Fibroblast of villous mesenchyme (primary cell): ENCODE data around the gene RFX4. TPM values are rescaled to one million over a fixed set of nuclear protein-coding genes. Genes with fewer than 3 reads are reported as not detected.

Experiments used
- DNase-seq: peaks from one replicate; pipeline ENCODE4 v3.0.0-alpha.2; 2010; ENCODE audit warnings: low read depth
- H3K4me3 ChIP-seq: 2 replicates; pipeline ENCODE4 v1.5.1; 2011; ENCODE audit warnings: low read depth, mild to moderate bottlenecking, low read length
- CTCF ChIP-seq: IDR thresholded peaks from 2 replicates; pipeline ENCODE4 v1.5.1; 2012; ENCODE audit warnings: low read depth, mild to moderate bottlenecking, low read length; ENCODE audit not compliant: insufficient read depth
- total RNA-seq: library from RNA; depleted of rRNA; stranded (reverse); fragments of >200 nt; gene quantifications from 2 replicates; pipeline ENCODE4 v1.2.3, GENCODE V29; 2012

Gene RFX4
- total RNA-seq, 1 donor, result not detected

- H3K4me3 ChIP-seq, result no peak overlapping the region
- no peak for TF ChIP-seq CTCF
- no peak for DNase-seq
Observed at GRCh38 chr12:106584104-106585064, 1.6 kb downstream of the RFX4 start.

GRCh38 chr12:106585105-106585520 is 2.3 kb downstream of the RFX4 start:
- TF ChIP-seq CTCF, result no peak
- DNase-seq, result no peak

GRCh38 chr12:106585521-106586277 is 2.9 kb downstream of the RFX4 start:
- no peak overlapping the region for H3K4me3 ChIP-seq
- TF ChIP-seq CTCF, result no peak
- DNase-seq, result no peak

More at GRCh38 chr12:106585105-106585520, 2.3 kb downstream of the RFX4 start:
- no peak overlapping the region for H3K4me3 ChIP-seq

- no peak for DNase-seq
- TF ChIP-seq CTCF, result no peak
- no peak overlapping the region for H3K4me3 ChIP-seq
Observed at GRCh38 chr12:106586278-106586802, 3.5 kb downstream of the RFX4 start.

DNA sequence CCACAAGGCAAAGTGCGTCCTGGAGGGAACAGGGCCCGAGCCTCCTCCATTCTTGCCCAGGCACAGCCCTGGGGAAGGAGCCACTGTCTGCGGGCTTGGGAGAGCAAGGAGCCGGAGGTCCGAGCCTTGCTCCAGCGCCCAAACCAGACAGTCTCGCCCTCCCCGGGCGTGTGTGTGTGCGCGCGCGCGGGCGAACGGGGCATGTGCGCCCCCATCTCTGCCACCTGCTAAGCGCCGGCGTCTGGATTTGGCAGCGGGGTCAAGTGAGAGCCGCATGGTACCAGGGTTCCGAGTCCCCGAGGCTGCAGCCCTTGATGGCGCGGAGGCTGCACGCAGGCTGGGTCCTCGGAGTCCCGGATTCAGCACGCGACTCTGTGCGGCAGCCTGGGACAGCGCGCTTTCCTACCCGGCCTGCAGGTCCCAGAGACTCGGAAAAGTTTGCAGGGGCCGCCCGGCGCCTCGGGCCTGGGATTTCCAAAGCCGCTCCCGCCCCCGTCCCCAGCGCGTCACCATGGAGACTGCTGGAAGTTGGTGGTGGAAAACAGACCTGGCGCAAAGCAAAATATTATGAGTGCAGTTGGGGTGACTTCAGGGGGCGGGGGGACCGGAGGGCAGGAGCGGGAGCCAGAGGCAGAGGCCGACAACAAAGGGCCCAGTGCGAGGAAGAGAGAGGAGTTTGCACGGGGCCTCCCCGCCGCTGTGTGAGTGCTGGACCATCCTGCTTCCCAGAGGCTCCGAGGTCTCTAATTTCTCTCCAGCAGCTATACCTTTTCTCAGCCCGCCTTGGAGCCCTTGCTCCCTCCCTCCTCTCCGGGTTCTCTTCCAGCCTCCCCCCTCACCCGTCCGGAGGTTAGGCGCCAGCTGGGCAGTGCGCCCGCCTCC is 4.2 kb downstream of the RFX4 start:
- TF ChIP-seq CTCF, result no peak
- no peak overlapping the region for H3K4me3 ChIP-seq
- DNase-seq, result no peak

- H3K4me3 ChIP-seq, result no peak overlapping the region
- TF ChIP-seq CTCF, result no peak
- DNase-seq, result no peak
Observed at GRCh38 chr12:106588771-106589170, 6.0 kb downstream of the RFX4 start.
